ENCODE measurements around the gene VSIG1. TPM values are rescaled to one million over a fixed set of nuclear protein-coding genes. Genes with fewer than 3 reads are reported as not detected.

VSIG1 gene
- total and polyA plus RNA-seq, 2 experiments from 2014 or later, result 1.2 to 1.7 TPM

DNA sequence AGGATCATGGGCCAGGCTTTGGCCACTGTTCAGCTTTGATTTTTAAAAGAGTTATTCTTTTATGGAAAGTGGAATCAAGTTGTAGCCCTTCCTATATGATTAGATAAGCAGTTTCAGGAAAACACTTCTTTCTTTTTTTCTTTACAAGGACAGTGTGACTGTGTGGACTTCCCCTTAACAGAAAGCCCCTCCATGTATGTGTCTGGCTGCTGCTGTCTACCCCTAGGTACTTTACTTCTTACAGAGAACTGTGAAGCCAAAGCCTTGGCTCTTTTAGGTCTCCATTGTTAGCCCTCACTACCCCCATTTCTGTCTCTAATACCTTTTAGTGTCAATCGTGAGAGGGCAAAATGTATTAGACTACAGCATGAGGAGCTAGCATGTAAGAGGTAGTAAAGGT, 19.1 kb downstream of the VSIG1 start:
- Mint-ChIP-seq H3K27me3 (ENCODE audit: insufficient read depth, low read depth, poor library complexity) (no peaks in the 10 kb centered on the region), H3K4me3 (no peak overlapping the region), H3K9me3 (no peaks in the 10 kb centered on the region), H3K27ac (no peak overlapping the region), H3K36me3 (ENCODE audit: low read depth) (no peaks in the 10 kb centered on the region), H3K4me1 (peaks cover 12% of the 10 kb centered on the region; the same call in 2 of the 3 replicates)
- no peaks in the 10 kb centered on the region for H3K4me1 ChIP-seq (ENCODE audit: insufficient read depth)
- H3K79me2 ChIP-seq (replicated peaks; ENCODE audit: insufficient read depth), result no peaks in the 10 kb centered on the region
- H4K20me1 ChIP-seq (replicated peaks; ENCODE audit: insufficient read depth), result no peaks in the 10 kb centered on the region
- H3K36me3 ChIP-seq (ENCODE audit: insufficient read depth), result no peaks in the 10 kb centered on the region
- no peaks in the 10 kb centered on the region for H3K9me2 ChIP-seq (ENCODE audit: insufficient read depth)
- no peak overlapping the region for H3K4me3 ChIP-seq
- H3F3A ChIP-seq (replicated peaks; ENCODE audit: low read depth), result no peaks in the 10 kb centered on the region
- DNase-seq (ENCODE audit: low spot score) (no peak), ATAC-seq (no peak)
- no peak overlapping the region for H3K27ac ChIP-seq (ENCODE audit: low read depth)
- no peak overlapping the region for H3K4me2 ChIP-seq
- TF ChIP-seq EZH2phosphoT487 (IDR thresholded peaks at IDR 0.05; ENCODE audit: unreplicated experiment) (no peak), NANOG (IDR thresholded peaks at IDR 0.05; ENCODE audit: borderline replicate concordance) (no peak), ZNF114 (CRISPR knock-in tag; IDR thresholded peaks at IDR 0.05) (no peak), CREB1 (CRISPR knock-in tag; IDR thresholded peaks at IDR 0.05; ENCODE audit: low read depth) (no peak), POLR2AphosphoS5 (IDR thresholded peaks at IDR 0.05; ENCODE audit: low read depth) (no peak)
- no peak overlapping the region for H2AFZ ChIP-seq
- H3K27me3 ChIP-seq (ENCODE audit: insufficient read depth), result no peaks in the 10 kb centered on the region

GRCh38 chrX:108064613-108065012, 19.7 kb downstream of the VSIG1 start:
- ATAC-seq, result no peak
- TF ChIP-seq ETS1 (IDR thresholded peaks at IDR 0.05), result no peak
- TF ChIP-seq ZNF114 (CRISPR knock-in tag; IDR thresholded peaks at IDR 0.05), result no peak
- TF ChIP-seq STAT1 (IDR thresholded peaks at IDR 0.05; ENCODE audit: unreplicated experiment), result no peak
- TF ChIP-seq POLR2AphosphoS5 (IDR thresholded peaks at IDR 0.05; ENCODE audit: low read depth), result no peak
- TF ChIP-seq JUNB (IDR thresholded peaks at IDR 0.05; ENCODE audit: unreplicated experiment), result no peak
- TF ChIP-seq EZH2 (IDR thresholded peaks at IDR 0.05; ENCODE audit: low read depth, unreplicated experiment), result no peak
- TF ChIP-seq ZNF331 (CRISPR knock-in tag; IDR thresholded peaks at IDR 0.05; ENCODE audit: low read depth), result no peak
- no peak for TF ChIP-seq ZNF462 (CRISPR knock-in tag; IDR thresholded peaks at IDR 0.05)
- TF ChIP-seq CREB1 (CRISPR knock-in tag; IDR thresholded peaks at IDR 0.05; ENCODE audit: low read depth), result no peak
- TF ChIP-seq NANOG (IDR thresholded peaks at IDR 0.05; ENCODE audit: borderline replicate concordance), result no peak
- no peaks in the 10 kb centered on the region for H3K79me2 ChIP-seq (replicated peaks; ENCODE audit: insufficient read depth)
- Mint-ChIP-seq H3K9me3 (no peaks in the 10 kb centered on the region), H3K36me3 (ENCODE audit: low read depth) (no peaks in the 10 kb centered on the region), H3K27ac (no peak overlapping the region), H3K4me1 (peaks cover 12% of the 10 kb centered on the region; the same call in 2 of the 3 replicates), H3K4me3 (no peak overlapping the region), H3K27me3 (ENCODE audit: insufficient read depth, low read depth, poor library complexity) (no peaks in the 10 kb centered on the region)
- no peaks in the 10 kb centered on the region for H3K9me2 ChIP-seq (ENCODE audit: insufficient read depth)
- no peak overlapping the region for H3K27ac ChIP-seq (ENCODE audit: low read depth)
- no peak for DNase-seq (ENCODE audit: low spot score)
- no peaks in the 10 kb centered on the region for H4K20me1 ChIP-seq (replicated peaks; ENCODE audit: insufficient read depth)
- no peaks in the 10 kb centered on the region for H3F3A ChIP-seq (replicated peaks; ENCODE audit: low read depth)
- H3K4me1 ChIP-seq (ENCODE audit: insufficient read depth), result no peaks in the 10 kb centered on the region
- H3K4me3 ChIP-seq, result no peak overlapping the region
- H3K36me3 ChIP-seq (ENCODE audit: insufficient read depth), result no peaks in the 10 kb centered on the region
- no peak overlapping the region for H3K4me2 ChIP-seq
- no peak overlapping the region for H2AFZ ChIP-seq
- H3K27me3 ChIP-seq (ENCODE audit: insufficient read depth), result no peaks in the 10 kb centered on the region
